HepG2 (cell line): ENCODE results near the gene CACNG4.

Experiments
- EP300 ChIP-seq, 3 experiments: sonication (generic) in 1 of 3; formaldehyde crosslinking in 1 of 3; IDR thresholded peaks; 2 replicates each; pipeline versions ENCODE4 v1.5.1 to v1.6.1; 2011 to 2020; ENCODE audit warnings: low read depth in 2 of 3, low read length in 2 of 3, borderline replicate concordance in 1 of 3, improper control_type of control experiment in 1 of 3, mild to moderate bottlenecking in 1 of 3, missing genetic modification reagents in 1 of 3, moderate library complexity in 1 of 3
- HMG20B ChIP-seq: conservative IDR thresholded peaks from 2 replicates; pipeline ENCODE4 v1.6.1; 2016; ENCODE audit warnings: missing genetic modification reagents, missing compliant biosample characterization
- PPARG ChIP-seq: conservative IDR thresholded peaks from 2 replicates; pipeline ENCODE4 v1.6.1; 2016; ENCODE audit warnings: missing biosample characterization, missing genetic modification reagents
- RNF2 ChIP-seq: fragments of 450-650 bp; conservative IDR thresholded peaks from 2 replicates; pipeline ENCODE4 v1.6.1; 2016; ENCODE audit warnings: low read depth
- SP140L ChIP-seq: sonication (generic); formaldehyde crosslinking; IDR thresholded peaks from 2 replicates; pipeline ENCODE4 v1.4.0; 2020; ENCODE audit warnings: missing genetic modification reagents, borderline replicate concordance
- SRSF9 ChIP-seq: fragments of 200-400 bp; formaldehyde crosslinking; IDR thresholded peaks from 2 replicates; pipeline ENCODE4 v1.6.1; 2018; ENCODE audit warnings: borderline replicate concordance, mild to moderate bottlenecking, low read depth, low read length; ENCODE audit not compliant: insufficient read depth, poor library complexity, severe bottlenecking
- TAF1 ChIP-seq: sonication (generic); formaldehyde crosslinking; IDR thresholded peaks from 2 replicates; pipeline ENCODE4 v1.4.0; 2020; ENCODE audit warnings: missing genetic modification reagents
- ZNF251 ChIP-seq: sonication (generic); formaldehyde crosslinking; IDR thresholded peaks from 2 replicates; pipeline ENCODE4 v1.9.0; 2021; ENCODE audit warnings: mild to moderate bottlenecking, missing genetic modification reagents
- ZNF75D ChIP-seq: sonication (generic); formaldehyde crosslinking; IDR thresholded peaks from 2 replicates; pipeline ENCODE4 v1.8.1; 2023; ENCODE audit warnings: missing genetic modification reagents, mild to moderate bottlenecking, borderline replicate concordance
- TF ChIP-seq, protein P1 (sequence below): sonication (generic); formaldehyde crosslinking; IDR thresholded peaks from 2 replicates; pipeline ENCODE4 v1.5.0; 2020; ENCODE audit warnings: missing genetic modification reagents
- TF ChIP-seq, protein P2 (sequence below): sonication (generic); formaldehyde crosslinking; IDR thresholded peaks from 2 replicates; pipeline ENCODE4 v1.5.0; 2020; ENCODE audit warnings: mild to moderate bottlenecking, missing genetic modification reagents, moderate library complexity
- TF ChIP-seq, protein P3 (sequence below): IDR thresholded peaks from 2 replicates; pipeline ENCODE4 v1.6.1; 2012; ENCODE audit warnings: inconsistent platforms

DNA sequence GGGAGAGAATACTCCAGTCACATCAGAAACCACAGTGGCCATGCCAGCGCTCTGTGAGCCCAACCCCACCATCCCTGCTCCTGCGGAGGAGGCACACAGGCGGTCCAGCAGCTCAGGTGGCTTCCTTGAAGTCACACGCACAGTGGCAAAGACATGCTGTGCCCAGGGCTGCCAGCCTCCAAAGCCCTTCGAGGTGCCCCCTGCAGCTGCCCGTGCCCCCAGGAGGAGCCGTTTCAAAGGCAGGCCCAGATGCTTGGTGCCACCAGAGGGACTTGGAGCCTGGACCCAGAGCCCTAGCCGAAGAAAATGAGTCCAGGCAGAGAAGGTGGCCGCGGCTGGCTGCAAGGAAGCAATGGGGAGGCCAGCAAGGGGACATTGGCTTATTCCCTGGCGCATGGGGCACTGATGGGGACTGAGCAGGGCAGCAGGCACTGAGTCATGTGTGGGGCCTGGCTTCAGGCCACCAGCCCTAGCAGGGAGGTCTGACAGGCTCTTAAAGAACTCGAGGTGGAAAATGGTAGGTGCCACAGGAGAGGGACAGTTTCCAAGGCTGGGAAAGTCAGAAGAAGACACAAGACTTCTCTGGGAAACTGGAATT is 62.6 kb downstream of the CACNG4 start:
- TF ChIP-seq, protein P1, sequence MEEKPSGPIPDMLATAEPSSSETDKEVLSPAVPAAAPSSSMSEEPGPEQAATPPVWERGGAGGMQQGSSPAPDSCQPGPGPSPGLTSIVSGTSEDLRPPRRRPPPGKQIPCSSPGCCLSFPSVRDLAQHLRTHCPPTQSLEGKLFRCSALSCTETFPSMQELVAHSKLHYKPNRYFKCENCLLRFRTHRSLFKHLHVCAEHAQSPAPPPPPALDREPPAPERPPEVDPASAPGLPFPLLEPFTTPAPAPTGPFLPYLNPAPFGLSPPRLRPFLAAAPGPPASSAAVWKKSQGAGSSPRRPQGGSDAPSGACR (CRISPR knock-in tag): no peak
- TF ChIP-seq RNF2: no peak
- TF ChIP-seq, protein P2, sequence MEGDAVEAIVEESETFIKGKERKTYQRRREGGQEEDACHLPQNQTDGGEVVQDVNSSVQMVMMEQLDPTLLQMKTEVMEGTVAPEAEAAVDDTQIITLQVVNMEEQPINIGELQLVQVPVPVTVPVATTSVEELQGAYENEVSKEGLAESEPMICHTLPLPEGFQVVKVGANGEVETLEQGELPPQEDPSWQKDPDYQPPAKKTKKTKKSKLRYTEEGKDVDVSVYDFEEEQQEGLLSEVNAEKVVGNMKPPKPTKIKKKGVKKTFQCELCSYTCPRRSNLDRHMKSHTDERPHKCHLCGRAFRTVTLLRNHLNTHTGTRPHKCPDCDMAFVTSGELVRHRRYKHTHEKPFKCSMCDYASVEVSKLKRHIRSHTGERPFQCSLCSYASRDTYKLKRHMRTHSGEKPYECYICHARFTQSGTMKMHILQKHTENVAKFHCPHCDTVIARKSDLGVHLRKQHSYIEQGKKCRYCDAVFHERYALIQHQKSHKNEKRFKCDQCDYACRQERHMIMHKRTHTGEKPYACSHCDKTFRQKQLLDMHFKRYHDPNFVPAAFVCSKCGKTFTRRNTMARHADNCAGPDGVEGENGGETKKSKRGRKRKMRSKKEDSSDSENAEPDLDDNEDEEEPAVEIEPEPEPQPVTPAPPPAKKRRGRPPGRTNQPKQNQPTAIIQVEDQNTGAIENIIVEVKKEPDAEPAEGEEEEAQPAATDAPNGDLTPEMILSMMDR: no peak
- TF ChIP-seq, protein P3, sequence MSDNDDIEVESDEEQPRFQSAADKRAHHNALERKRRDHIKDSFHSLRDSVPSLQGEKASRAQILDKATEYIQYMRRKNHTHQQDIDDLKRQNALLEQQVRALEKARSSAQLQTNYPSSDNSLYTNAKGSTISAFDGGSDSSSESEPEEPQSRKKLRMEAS: no peak
- TF ChIP-seq ZNF251 (CRISPR knock-in tag): no peak
- TF ChIP-seq TAF1: no peak
- TF ChIP-seq SRSF9: no peak
- TF ChIP-seq PPARG: no peak
- no peak for TF ChIP-seq SP140L (CRISPR knock-in tag)
- TF ChIP-seq EP300 (IDR thresholded peaks at IDR 0.05; ENCODE audit: low read depth in 2 of 2, low read length in 2 of 2): no peak
- no peak for TF ChIP-seq EP300 (CRISPR knock-in tag; IDR thresholded peaks at IDR 0.05; ENCODE audit: borderline replicate concordance)
- no peak for TF ChIP-seq HMG20B (CRISPR knock-in tag)
- TF ChIP-seq ZNF75D (CRISPR knock-in tag): no peak
